T-helper 2 cell treated with Interferon-gamma antibody and Interleukin-4, amounts not matched to agents 100 ng/mL and 5 ng/mL, for 36 hours (primary cell): ENCODE results near the gene CDK4. TPM values are rescaled to one million over a fixed set of nuclear protein-coding genes. Genes with fewer than 3 reads are reported as not detected.

Experiments
- intact Hi-C: fragments of 100-400 bp; cut with micrococcal nuclease; formaldehyde crosslinking; loops from one replicate; pipeline ENCODE4 v1.15.1; 2023
- total RNA-seq: library from RNA; stranded (reverse); gene quantifications from 2 replicates; pipeline ENCODE4 v1.2.3, GENCODE V29; 2022

Gene CDK4
- total RNA-seq, 1 donor from 2014 or later: 138 TPM

DNA sequence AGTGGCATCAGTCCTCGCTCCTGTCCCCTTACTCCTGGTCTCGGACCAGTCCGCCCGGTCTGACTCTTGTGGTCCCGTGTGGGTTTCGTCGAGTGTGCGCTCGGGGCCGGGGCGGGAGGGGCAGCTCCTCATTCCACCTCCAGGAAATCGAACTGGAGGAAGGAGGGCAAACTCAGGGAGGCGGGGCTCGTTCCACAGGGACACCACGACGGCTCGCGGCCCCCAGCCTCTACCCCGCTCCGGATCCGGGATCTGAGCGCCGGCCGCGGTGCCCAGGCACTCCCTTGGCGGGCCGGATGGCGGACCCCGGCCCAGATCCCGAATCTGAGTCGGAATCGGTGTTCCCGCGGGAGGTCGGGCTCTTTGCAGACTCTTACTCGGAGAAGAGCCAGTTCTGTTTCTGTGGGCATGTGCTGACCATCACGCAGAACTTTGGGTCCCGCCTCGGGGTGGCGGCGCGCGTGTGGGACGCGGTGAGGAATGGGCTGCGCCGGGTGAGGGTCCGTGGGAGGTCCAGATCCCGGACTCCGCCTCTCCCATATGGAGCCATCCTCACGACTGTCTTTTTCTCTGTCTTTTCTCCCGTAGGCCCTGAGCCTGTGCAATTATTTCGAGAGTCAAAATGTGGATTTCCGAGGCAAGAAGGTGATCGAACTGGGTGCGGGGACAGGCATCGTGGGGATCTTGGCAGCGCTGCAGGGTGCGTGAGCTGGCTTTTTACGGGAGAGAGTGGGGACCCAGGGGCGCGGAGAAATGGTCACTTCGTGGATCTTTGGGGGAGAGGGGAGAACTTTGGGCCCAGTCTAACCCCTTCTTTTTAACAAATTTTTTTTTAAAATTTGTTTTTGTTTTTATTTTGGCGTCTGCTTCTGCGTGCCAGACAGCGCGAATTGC lies 20.6 kb upstream of the CDK4 start, which contains the start of gene EEF1AKMT3:
TSS of gene EEF1AKMT3 (plus strand) at position 186 of the 894 bp plus-strand sequence. CDS start at position 297, 111 bp downstream.
- intact Hi-C loops: loop anchor here (1.0 to 2.0 kb wide), 5 partner anchors 10 to 169 kb away; partner anchors contain the start of genes ATP23, CDK4, CTDSP2 and TSFM

DNA sequence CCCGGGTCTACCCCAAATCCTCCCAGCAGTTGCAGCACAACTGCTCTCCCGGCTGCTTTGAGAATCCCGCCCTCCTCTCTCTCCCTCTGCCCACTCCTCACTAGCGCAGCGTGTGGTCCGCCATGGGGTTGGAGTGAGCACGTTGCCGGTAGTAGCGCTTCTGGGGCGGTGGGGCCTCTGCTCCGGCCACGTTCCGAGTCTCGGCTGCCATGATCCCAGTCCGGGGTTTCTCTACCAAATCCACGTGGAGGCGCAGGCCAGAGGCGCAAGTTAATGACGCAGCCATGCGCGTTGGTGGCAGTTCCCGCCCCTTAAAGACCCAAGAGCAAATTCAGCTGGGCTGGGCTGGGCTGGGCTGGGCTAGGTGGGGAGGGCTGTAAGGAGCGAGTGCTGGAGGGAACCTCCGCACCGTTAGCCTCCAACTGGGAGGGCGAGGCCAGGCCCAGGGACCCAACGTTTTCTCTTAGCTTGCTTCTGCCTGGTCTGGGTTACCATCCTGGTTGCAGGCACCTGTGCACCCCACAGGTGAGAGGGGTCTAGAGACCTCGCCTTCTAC lies 19.8 kb upstream of the CDK4 start, which contains the start of gene METTL1:
TSS of gene METTL1 (minus strand) at position 233 of the 556 bp plus-strand sequence. CDS start at position 211, 22 bp downstream.
- intact Hi-C loops: loop anchor here (1.0 to 2.0 kb wide), 5 partner anchors 10 to 169 kb away; partner anchors contain the start of genes ATP23, CDK4, CTDSP2 and TSFM

DNA sequence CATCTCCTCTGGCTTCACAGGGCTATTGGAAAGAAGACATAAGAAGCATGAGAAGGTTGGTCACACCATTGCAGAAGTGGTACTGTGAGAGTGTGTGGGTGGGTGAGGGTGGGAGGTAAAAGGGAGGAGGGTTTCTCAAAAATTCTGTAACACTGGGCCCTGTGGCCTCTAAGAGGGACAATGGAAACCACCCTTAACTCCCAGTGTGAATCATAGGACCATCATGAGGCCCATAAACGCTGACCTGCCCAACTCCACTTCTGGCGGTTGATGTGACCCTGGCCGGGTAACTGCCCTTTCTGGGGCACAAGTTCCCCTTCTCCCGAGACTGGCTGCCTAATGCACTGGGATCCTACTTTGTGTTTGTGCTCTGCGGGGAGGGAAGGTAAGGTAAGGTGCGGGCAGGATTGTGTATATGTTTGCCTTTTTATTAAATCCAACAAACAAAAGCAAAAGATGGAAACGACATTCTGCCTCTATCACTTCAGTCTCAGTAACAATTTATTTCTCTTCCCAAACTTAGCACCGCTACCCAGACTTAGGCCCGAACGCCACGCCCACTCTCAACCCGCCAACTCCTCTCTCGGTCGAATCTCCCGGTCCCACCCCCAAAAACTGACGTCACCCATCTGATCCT lies 19.2 kb upstream of the CDK4 start:
- intact Hi-C loops: no loop called here

DNA sequence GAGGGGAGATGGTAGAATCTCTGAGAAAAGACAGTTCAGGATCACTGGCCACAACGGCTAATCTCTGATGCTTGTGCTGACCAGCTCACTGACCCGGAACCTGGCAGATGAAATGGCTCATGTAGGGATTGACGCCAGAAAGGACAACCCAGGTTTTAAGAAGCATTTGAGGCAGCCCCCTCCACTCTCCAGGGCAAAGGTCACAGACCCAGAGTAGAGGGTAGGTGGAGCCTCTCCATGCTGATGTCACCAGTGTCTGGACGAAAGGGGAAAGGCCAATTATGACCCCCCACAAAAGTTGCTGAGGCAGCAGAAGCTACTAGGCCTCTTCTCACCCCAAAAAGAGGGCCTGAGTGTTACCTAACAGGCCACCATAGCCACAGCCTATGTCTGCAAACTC lies 18.6 kb upstream of the CDK4 start:
- intact Hi-C loops: no loop called here

DNA sequence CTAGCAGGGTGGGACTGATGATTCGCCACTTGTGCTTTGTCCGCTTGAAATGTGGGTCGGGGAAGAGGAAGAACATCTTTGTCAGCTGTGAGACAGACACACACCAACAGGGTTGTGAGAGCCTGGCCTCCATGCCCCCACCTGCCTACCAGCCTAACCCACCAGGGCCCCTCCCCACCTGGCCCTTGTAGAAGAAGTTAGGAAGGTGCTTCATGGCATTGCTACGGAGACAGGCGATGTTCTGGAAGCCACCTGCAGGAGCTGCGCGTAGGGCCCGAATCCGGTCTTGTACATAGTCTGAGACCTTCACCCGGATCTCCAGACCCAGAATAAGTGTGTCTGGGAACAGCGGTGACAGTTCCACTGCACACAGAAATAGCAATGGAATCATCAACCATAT lies 17.5 kb upstream of the CDK4 start:
- intact Hi-C loops: no loop called here

DNA sequence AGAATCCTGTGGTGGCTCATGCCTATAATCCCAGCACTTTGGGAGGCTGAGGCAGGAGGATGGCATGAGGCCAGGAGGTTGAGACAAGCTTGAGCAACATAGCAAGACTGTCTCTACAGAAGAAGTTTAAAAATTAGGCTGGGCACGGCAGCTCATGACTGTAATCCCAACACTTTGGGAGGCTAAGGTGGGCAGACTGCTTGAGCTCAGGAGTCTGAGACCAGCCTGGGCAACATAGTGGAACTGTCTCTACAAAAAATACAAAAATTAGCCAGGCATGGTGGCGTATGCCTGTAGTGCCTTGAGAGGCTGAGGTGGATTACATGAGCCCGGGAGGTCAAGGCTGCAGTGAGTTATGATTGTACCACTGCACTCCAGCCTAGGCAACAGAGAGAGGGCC lies 15.8 kb upstream of the CDK4 start:
- intact Hi-C loops: no loop called here

DNA sequence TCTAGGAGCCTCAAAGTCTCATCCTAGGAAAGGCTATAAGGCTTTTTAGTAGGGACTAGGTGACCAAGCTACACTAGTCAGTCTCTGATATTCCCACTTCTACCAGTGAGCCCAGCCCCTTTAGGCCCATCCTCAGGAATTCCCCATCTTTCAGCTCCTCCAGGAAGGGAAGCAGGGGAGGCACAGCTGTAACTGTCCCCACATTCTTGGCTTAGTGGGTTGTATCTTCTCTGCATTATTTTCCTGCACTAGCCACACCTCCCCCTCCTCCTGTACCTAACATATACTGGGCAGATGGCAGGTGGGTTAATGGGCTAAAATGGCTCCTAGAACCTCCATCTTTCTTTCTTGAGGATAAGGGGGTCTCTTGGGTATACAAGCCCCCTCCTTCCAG lies 15.2 kb upstream of the CDK4 start:
- intact Hi-C loops: no loop called here

DNA sequence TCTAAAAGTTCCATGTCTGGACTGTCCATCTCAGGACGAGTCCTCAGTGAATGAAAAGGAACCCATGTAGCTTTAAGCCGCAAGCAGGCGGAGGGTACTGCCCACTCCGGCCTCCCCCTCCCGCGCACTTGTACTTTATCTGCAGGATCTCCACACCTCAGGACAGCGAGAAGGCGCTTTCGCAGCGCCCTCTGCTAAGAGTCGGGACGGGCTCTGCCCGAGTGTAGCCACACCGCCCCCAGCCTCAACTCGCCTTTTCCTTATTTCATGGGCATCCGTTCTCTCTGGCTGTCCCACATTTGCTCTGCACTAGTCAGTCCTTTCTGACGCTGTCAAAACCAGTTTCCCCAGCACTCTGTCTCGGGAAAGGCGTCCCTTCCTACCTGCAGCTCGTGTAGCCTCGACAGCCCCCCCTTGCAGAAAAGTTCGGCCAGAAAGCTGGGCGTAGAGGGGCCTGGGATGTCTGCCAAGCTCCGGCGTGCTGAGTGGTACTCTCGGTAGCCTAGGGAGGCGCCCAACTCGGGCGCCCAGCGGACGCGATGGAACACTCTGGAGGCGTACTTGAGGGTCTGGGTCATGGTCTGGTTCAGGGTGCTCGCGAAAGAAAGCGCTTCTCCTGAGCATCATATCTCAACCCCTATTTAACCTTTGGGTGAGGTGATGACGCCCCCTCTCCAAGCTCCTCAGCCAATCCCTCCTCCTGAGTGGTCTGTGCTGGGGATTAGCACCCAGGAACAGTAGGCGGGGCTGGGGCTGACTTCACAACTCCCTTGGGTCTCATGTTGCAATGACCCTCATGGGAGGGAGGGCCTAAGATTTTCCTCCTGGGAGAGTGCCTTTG lies 14.6 kb upstream of the CDK4 start, which contains the start of gene CYP27B1:
TSS of gene CYP27B1 (minus strand) at position 615 of the 841 bp plus-strand sequence. CDS start at position 578, 37 bp downstream.
- intact Hi-C loops: no loop called here

DNA sequence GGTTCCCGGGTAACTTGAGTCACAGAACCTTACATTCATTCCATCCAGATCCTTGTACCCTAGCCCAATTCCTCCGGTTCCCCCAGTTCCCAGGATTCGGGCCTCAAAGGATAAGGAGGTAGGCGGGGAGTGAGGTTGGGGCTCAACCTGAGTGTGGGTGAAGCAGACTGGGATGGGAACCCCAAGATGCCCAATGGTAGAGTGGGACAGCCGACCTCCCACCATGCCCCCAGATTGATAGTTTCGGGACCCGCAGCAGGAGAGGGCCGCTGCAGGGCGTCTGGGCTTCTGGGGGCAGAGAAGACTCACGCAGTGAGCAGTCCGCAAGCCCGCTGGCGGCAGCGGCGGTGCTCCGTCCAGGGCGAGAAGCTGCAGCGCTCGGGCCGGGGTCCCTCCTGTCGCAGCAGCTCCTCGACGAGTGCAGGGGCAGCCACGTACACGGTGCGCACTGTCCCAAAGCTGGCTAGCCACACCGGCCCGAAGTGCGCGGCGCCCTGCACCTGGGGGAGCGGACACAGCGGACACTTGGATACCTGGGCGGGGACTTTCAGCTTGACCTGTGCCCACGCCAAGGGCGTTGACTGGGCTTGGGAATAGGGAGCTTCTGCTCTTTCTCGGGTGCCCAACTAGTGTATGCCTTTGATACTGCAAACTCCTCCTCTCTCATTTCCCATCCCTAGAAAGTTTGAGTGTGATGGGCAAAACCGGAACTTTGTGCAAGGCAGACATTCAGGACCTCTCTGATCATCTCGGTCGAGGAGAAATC lies 13.8 kb upstream of the CDK4 start:
- intact Hi-C loops: loop anchor here (1.0 kb wide), 1 partner anchor 10 kb away; no protein-coding TSS in a partner anchor

DNA sequence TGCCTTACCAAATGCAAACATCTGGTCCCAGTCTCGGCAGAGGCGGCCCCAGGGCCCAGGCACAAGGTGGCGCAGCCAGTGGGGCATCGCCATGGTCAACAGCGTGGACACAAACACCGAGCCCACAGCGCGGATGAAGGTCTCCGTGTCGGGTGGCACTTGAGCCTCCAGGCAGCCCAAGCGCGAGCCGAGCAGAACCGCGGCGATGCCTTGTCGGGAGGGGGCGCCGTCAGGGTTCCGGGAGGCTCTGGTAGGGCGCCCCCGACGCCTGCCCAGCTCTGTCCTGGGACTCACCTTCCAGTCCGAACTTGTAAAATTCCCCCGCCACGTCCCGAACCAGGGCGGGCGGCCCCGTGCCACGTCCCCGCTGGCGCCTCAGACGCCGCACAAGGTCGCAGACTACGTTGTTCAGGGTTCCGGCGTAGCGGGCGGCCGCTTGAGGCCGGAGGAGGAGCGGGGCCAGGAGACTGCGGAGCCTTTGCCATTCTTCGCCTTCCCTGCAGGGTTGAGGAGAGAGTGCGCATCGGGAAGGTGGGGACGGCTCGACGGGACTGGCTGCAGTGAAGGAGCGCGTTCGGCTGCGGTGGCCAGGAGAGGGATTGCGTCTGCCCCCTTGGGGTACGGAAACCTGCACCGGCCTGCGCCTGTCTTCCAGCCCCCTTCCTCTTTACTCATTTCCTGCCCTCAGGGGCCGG lies 13.0 kb upstream of the CDK4 start:
- intact Hi-C loops: loop anchor here (1.0 kb wide), 1 partner anchor 9 kb away; no protein-coding TSS in a partner anchor

DNA sequence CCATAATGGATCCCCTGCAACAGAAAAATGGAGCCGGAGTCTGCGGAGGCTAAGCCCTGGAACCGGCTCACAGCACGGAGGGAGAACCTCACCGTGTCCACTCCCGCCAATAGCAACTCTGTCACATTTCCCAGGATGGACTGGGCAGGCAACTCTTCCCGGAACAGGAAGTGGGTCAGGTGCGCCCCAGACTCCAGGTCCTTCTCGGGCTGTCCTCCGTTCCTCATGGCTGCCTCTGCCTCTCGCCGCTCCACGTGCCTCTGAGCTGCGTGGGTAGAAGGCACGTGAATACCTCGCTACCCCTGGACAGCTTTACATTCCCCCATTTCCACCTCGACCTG lies 12.5 kb upstream of the CDK4 start:
- intact Hi-C loops: loop anchor here (1.0 kb wide), 1 partner anchor 8 kb away; no protein-coding TSS in a partner anchor

DNA sequence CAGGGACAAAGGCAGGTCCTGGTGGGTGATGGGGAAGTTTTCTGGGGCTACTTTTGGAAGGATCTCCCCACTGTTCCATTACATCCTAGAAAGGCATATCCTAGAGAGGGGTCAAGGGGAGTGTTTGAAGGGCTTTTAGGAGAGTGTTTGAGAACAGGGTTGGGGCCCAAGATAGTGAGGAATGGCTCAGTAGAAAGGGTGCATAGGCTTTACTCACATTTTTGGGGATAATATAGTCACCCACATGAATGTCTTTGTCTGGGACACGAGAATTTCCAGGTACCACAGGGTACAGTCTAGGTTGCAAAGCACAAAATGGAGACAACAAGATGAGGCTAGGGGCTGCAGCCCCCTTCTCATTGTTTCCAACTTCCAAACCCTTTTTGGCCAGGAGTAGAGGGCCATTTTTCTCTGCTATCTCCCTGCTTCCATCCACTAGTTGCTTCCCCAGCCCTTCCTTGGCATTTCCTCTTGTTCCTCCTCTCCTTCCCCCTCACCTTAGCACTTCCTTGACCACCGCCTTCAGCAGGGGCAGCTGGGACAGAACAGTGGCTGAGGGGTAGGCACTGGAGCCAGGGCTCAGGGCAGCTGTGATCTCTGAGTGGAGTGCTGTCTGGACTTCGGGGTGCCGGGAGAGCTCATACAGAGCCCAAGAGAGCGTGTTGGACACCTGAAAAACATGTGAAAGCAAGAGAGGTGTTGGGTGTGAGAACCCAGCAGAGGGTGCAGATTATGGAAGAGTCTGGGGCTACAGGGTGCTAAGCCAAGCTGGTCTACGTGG lies 12.0 kb upstream of the CDK4 start:
- intact Hi-C loops: no loop called here

DNA sequence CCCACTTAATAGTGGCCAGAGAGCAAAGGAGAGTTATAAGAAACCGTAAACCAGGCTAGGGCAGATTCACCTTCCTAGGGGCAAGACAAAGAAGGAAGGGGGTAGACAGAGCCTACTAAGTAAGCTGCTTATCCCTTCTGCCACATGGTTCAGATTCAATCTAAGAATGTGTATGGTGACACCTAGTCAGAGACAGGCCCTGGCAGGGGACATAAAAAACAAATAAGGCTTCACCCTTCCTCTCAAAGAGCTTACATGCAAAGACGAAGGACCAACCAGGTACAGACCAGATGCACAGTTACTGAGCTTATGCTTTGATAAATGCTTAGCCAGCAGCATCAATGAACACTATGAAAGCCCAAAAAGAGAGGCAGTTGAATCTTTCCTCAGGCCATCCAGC lies 10.4 kb upstream of the CDK4 start:
- intact Hi-C loops: no loop called here

DNA sequence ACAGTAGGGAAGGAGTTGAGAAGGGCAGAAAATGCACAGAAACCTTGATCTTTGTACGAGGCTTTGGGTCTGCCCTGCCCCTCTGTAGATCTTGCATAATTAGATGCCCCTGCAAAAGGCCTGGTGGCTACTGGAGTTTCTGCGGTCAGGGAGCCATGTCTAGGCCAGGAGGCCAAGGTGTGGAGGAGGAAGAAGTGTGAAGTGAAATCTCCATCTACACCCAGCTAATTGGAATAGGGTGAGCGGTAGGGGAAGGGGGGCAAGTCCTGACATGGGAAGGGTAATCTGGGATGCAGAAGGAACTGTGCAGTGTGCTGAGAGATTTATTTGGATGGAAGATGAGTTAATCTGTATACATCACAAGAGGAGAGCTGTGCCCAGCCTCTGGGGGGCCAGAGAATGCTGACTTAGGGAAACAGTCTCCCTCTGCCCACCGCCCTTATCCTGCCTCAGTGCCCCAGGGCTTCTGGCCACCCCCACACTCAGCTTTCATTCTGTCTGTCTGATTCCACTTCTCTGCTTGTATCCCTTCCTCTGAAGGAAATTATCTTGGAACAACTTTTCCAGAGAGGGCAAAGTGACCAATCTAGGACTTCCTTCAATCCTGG lies 9.4 kb upstream of the CDK4 start:
- intact Hi-C loops: no loop called here

DNA sequence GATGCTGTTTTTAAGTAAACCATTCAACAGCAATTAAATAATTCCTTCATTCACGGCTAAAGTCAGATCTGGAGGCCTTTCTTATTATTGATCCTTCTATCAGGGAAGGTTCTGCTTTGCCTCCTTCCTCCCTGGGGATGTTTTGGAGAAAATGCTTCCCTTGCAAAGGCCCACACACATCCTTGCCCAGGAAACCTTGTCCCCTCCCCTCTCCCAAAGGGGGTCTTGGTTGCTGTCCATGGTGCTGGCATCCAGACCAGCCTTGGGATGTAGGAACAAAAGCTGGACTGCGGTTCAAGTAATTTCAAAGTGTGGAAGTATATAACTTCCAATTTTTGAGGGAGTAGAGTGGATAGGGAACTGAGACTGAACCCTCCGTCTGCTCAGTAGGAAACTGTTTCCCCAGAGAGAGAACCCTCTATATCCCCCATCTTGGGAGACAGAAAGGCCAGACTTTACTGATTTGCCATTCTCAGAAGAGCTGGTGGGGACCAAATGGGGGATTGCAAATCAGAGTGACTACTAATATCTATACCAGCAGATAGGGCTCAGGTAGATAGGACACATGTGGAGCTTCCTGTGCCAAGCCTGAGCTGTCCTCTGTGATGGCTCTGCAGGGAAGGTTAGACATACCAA lies 8.4 kb upstream of the CDK4 start:
- intact Hi-C loops: no loop called here

DNA sequence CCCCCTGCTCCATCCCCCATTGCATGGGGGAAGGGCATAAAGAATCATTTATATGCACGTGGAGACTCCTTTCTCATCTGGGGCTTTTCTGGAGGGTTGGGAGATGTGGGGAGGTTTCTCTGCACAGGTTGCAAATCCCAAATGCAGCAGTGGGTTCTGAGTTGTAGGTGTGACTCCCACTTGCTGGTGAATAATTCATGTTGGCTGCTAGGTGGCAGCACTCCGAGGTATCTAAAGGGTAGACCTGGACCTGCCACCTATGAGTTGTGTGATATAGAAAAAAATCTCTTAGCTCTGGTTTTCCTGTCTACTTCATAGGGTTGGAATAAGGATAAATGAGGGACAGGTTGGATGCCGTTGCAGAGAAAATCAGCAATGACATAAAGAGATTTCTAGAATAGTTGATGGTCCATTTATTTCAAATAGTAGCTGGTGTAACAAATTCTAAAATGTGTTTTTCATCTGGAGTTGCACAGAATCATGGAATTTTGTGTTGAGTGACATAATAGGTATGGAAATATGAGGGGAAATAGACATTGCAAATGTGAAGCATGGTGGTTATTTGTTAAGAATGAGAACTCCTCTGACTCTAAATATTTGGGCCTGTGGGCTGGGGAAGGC lies 7.4 kb upstream of the CDK4 start:
- intact Hi-C loops: loop anchor here (5.0 to 10.0 kb wide), 2 partner anchors 73 to 1125 kb away; partner anchors contain the start of gene BAZ2A
